CD1c-positive myeloid dendritic cell (primary cell): Measurements from ENCODE around the gene SPACDR.
A peak's percentile ranks its signal among the peaks of the same experiment; 100 is the strongest.
"Not testable (repeated sequence)": the region's sequence is repeated elsewhere in the genome, so short reads cannot be mapped to it uniquely, and the experiment has no call there.

Source experiments
- DNase-seq: peaks from one replicate; pipeline ENCODE4 v3.0.0-alpha.2; 2016; ENCODE audit errors: extremely low spot score

SPACDR gene

DNA sequence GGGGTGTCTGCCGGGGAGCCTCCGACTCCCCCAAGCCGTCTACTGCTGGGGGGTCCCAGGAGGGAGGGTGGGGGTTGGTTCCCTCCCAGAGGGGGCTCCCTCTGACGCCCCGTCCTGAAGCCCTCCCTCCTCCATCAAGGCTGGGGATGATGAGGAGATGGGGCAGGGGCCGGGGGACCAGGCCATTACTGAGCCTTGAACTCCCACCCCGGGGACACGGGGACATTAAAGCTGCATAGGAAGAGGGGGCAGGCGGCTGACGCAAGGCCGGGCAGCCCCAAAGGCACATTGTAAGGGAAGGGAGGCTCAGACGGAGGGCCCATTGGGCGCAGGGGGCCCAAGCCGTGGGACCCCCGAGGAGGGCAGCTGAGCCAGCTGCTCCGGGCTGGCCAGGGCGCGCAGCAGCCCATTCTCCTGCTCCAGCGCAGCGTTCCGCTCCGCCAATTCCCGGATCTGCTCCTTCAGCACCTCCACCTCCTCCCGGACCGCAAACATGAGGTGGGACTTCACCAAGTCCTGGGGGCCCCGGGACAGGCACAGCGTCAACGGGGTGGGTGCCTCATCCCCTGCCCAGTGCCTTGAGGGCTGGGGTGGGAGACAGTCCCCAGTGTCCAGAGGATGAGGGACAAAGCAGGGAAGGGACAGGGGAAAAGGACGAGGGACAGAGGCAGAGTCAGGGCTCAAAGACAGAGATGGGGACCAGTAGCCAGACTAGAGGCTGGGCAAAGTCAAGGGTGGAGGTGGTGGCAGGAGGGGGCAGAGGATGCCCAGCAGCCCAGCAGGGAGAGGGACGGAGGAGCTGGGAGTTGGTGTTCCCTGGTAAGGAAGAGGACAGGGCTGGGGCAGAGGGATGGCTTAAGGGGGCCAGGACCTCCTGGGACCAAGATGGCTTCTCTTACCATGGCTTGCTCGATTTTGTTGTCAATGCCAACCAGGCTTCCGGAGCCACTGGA is 2.9 kb upstream of the SPACDR start:
- no peak for DNase-seq

DNA sequence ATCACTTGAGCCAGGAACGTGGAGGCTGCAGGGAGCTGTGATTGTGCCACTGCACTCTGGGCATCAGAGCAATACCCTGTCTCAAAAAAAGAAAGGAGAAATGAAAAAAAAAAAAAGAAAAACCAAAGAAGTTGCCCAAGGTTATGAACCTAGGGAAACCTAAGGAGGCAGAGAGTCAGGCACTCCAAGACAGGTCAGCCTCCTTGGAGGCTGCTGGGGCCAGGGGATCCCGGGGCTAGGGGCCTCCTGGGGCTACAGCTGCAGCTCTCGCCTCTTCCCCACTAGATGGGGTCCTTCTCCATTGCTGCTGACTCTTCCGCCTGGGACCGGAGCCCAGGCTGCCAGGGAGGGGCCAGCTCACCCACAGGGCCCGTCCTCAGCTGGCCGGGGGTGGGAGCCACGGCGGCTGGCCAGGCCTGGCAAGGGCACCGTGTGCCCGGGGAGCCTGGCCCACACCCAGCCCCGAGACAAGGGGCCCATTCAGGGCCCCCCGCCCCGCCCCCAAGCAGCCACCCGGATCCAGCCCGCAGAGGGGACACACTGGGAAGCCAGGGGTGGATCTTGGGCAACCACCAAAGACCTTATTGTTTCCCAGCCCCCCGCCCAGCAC is 1.7 kb upstream of the SPACDR start:
- peak; percentile 58 for DNase-seq

DNA sequence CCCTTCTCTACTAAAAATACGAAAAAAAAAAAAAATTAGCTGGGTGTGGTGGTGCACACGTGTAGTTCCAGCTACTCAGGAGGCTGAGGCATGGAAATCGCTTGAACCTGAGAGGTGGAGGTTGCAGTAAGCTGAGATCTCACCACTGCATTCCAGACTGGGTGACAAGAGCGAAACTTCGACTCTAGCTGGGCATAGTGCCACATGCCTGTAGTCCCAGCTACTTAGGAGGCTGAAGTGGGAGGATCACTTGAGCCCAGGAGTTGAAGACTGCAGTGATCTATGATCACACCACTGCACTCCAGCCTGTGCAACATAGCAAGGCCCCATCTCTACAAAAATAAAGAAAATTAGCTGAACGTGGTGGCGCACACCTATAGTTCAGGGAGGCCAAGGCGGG is 1.2 kb upstream of the SPACDR start:
- DNase-seq, result no peak

DNA sequence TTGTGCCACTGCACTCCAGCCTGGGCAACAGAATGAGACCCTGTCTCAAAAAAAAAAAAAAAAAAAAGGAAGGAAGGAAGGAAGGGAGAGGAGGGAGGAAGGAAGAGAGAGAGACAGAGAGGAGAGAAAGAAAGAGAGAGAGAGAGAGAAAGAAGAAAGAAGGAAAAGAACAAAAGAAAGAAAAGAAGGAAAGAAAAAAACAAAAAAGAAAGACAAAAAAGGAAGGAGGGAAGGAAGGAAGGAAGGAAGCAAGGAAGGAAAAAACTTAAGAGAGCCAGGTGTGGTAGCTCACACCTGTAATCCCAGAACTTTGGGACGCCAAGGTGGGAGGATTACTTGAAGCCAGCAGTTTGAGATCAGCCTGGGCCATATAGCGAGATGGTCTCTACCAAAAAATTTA is 731 bp upstream of the SPACDR start:
- no peak for DNase-seq

DNA sequence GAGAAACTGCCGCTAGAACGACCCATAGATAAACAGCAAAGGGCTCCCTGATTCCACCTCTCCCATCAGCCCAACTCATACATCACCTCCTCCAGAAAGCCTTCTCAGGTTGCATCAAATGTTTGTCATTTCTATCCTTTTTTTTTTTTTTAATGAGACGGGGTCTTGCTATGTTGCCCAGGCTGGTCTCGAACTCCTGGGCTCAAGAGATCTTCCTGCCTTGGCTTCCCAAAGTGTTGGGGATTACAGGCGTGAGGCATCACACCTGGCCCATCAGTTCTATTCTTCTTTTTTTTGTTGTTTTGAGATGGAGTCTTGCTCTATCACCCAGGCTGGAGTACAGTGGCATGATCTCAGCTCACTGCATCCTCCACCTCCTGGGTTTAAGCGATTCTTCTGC is 7.0 kb downstream of the SPACDR start:
- DNase-seq, result no peak

DNA sequence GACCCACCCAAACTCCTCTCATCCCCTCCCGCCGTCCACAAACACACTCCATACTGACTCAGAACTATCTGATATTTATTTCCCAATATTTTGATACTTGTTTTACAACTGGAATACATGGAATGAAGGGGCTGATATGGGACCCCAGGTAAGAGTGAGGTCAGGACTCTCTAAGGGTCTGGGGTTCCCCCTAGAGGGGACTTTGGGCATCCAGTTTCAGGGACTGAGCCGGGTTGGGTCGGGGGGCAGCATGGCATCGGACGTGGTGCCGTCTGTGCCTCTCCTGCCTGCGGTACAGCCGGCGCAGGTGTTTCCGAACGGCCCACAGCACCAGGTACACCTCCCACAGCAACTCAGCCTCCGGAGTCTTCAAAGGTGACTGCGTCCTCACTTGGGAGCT is 7.5 kb downstream of the SPACDR start:
- no peak for DNase-seq

DNA sequence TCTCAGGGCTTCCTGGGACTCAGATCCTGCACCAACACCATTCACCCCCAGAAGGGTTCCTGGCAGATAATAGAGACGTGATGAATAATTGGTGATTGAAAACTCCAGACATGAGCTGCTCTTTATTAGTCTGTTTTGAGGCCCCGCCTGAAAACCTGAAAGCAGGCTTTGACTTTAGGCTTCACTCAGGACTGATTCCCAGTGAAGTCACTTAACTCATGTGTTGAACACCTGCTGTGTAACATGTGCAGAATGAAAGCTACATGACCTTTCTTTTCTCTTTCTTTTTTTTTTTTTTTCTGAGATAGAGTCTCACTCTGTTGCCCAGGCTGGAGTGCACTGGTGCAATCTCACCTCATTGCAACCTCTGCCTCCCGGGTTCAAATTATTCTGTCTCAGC is 8.9 kb downstream of the SPACDR start:
- DNase-seq, result no peak

DNA sequence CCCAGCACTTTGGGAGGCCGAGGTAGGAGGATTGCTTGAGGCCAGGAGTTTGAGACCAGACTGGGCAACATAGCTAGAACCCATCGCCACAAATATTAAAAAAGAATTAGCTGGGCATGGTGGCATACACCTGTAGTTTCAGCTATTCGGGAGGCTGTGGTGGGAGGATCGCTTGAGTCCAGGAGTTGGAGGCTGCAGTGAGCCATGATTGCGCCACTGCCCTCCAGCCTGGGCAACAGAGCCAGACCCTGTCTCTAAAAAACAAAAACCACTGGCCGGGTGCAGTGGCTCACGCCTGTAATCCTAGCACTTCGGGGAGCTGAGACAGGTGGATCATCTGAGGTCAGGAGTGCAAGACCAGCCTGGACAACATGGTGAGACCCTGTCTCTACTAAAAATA is 10.2 kb downstream of the SPACDR start:
- not testable (repeated sequence) for DNase-seq

DNA sequence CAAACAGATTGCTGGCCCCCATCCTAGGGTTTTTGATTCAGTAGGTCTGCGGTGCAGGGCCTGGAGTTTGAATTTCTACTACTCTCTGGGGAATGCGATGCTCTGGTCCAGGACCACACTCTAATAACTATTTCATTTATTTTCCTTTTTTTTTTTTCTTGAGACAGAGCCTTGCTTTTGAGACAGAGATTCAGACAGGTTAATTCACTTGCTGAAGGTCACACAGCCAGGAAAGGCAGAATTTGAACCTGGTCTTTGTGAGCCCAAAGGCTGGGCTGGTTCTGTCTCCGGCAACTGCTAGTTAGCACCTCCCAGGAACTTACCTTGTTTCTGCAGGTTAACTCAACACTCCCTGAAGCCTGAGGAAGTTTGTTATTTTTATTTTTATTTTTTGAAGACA is 11.5 kb downstream of the SPACDR start:
- no peak for DNase-seq

DNA sequence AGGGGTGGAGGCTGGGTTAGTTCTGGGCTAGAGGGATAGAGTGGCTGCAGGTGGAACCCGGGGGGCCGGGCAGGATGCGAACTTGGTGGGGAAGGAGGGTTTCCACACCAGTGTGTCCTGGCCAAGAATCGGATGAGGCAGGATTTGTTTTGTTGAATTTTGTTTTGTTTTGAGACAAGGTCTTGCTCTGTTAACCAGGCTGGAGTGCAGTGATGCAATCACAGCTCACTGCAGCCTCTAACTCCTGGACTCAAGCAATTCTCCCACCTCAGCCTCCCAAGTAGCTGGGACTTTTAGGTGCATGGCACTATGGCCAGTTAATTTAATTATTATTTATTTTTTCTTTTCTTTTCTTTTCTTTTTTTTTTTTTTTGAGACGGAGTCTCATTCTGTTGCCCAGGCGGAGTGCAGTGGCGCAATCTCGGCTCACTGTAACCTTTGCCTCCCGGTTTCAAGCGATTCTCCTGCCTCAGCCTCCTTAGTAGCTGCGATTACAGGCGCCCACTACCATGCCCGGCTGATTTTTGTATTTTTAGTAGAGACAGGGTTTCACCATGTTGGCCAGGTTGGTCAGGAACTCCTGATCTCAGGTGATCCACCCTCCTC is 14.8 kb downstream of the SPACDR start:
- no peak for DNase-seq

DNA sequence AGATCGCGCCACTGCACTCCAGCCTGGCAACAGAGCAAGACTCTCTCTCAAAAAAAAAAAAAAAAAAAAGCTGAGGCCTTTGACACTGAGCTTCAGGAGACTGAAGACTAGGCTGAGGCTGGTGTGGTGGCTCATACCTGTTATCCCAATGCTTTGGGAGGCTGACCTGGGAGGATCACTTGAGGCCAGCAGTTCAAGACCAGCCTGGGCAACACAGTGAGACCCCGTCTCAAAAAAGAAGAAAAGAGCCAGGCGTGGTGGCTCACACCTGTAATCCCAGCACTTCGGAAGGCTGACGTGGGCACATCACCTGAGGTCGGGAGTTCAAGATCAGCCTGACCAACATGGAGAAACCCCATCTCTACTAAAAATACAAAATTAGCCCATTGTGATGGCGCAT is 16.7 kb downstream of the SPACDR start:
- not testable (repeated sequence) for DNase-seq

DNA sequence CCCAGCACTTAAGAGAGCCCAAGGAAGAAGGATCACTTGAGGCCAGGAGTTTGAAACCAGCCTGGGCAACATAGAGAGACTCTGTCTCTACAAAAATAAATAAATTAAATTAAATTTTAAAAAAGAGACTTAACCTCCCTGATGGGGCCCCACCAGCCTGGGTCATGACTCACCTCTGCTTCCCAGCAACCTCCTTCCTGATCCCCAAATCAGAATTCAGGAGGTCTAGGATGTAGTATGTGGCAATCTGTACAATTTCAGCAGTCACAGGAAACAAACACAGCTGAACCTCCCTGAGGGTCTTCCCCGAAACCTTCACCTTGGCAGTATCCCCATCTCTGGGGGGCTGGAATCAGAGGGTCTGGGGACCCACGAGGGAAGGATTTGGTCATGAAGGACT is 18.0 kb downstream of the SPACDR start:
- DNase-seq, result no peak

DNA sequence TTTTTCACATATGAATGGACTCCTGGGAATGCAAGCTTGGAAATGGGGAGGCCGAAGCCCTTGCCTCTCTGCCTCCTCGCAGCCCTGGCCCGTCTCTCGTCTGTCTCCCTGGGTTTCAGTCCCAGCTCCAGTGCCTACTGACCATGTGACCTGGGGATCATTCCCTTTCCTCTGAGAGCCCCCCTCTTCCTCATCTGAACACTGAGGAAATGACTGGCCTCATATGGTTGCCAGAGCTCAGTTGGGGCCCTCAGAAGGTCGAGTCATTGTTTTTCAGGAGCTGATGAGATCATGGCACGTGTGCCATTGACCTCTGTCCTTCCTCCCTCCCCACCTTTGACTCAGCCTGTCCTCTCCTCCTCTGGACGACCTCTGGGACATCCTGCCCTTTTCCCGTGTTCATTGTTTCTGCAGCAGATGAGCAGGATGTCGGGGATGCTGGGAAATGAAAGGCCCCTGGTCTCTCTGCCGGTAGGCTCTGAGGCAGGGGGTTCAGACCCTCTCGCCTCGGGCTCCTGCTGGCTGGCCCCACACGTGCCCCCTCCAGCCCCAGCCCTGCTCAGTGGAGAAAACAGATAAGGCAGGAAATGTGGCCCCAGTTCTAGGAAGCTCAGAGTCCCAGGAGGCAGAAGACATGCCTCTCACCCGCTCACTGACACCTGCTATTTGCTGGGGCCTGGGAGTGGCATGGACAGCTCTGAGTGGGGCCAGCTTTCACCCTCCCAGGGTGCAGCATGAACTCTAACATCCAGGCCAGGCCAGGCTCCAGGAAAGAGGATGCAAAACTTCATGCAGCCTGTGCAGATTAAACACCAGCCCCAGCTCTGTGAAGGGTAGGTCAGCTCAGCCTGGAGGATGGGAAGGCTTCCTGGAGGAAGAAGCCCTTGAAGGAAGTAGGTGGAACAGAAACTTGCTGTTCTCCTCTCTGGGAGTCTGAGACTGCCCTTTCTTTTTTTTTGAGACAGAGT is 19.5 kb downstream of the SPACDR start:
- DNase-seq, result peak; percentile 79

DNA sequence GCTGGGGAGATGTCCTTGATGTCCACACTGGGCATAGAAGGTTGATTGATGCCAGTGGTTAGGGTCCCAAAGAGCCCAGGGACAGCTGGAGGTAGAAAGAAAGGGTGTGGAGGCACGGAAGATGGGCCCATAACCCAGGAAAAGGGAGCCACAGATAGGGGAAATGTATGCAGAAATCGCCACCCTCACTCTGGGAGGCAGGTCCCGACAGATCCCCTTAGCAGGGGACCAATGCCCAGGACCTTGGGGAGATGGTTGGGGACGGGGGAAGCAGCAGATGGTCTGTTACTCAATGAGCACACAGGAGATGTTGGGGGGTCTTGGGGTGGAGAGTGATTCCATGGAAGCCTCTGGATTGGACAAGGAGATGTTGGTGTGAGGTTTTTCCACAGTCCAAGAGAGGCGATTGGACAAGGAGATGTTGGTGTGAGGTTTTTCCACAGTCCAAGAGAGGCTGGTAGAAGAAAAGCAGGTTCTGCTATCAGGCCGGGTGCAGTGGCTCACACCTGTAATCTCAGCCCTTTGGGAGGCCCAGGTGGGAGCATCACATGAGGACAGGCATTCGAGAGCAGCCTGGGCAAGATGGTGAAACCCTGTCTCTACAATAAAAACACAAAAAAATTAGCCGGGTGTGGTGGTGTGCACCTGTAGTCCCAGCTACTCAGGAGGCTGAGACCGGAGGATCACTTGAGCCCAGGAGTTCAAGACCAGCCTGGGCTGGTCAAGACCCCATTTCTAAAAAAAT is 20.8 kb downstream of the SPACDR start:
- no peak for DNase-seq

DNA sequence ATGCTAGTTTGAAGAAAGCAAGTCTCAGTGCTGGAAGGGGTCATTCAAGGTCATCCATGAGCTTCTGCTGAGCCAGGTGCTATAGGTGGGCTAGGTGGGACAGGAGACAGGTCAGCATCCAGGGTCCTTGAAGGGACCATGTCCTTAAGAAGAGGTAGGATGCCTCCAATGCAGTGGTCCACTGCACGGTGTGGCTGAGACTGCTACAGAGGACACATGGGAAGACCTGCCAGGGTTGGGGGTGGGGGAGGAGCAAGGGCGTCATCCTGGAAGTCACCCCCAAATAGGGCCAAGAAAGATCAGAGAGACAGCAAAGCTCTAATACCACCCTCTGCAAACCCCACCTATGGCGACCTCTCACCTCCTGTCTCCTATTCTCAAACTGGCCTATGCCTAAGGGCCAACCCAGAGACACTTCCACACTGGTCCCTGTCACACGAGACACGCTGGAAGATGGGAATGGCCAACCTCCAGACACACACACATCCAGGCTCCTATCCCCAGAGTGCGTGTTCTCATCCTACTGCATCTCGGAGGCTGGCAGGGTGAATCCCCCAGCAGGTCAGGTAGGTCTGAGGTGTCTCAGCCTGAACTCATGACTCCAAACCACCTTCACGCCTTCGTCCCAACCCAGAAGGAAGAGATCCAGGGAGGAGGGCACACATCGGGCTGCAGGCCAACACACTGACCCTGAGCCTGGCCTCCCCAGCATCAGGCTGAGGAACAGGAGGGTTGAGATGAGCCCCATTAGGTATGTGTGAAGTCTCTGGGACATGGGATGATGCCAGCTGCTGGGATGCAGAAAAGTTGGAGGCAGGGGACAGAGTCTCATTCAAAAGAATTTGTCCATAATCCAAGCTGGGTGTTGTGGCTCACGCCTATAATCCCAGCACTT is 22.2 kb downstream of the SPACDR start:
- no peak for DNase-seq

DNA sequence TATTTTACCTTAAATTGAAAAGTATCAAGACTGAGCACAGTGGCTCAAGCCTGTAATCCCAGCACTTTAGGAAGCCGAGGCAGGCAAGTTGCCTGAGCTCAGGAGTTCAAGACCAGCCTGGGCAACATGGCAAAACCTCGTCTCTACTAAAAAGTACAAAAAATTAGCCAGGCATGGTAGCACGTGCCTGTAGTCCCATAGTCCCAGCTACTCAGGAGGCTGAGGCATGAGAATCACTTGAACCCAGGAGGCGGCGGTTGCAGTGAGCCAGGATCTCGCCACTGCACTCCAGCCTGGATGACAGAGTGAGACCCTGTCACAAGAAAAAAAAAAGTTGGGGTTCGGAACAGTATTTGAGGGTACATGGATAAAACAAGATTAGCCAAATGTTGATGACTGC is 24.8 kb downstream of the SPACDR start:
- not testable (repeated sequence) for DNase-seq

DNA sequence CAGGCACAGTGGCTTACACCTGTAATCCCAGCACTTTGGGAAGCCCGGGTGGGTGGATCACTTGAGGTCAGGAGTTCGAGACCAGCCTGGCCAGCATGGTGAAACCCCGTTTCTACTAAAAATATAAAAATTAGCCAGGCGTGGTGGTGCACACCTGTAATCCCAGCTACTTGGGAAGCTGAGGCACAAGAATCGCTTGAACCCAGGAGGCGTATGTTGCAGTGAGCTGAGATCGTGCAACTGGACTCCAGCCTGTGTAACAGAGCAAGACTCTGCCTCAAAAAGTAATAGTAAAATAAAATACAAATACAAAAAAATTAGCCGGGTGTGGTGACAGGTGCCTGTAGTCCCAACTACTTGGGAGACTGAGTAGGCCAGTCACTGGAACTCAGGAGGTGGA is 25.3 kb downstream of the SPACDR start:
- not testable (repeated sequence) for DNase-seq

DNA sequence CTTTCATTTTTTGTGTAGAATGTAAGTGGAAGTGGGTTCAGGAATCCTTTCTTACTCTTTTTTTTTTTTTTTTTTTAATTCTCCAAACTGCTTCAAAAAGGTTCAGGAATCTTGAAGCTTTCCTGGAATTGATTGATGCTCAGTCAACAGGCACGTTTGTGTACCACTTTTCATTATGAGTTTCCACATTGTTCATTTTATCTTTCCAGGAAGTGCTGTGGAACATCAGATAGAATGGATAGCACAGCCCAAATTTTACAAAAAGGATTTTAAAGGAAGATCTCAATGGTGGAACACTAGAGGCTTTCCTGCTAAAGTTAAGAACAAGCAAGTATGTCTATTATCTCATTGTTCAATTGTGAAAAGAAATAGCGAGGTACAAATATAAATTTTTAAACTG is 25.9 kb downstream of the SPACDR start:
- DNase-seq, result no peak

DNA sequence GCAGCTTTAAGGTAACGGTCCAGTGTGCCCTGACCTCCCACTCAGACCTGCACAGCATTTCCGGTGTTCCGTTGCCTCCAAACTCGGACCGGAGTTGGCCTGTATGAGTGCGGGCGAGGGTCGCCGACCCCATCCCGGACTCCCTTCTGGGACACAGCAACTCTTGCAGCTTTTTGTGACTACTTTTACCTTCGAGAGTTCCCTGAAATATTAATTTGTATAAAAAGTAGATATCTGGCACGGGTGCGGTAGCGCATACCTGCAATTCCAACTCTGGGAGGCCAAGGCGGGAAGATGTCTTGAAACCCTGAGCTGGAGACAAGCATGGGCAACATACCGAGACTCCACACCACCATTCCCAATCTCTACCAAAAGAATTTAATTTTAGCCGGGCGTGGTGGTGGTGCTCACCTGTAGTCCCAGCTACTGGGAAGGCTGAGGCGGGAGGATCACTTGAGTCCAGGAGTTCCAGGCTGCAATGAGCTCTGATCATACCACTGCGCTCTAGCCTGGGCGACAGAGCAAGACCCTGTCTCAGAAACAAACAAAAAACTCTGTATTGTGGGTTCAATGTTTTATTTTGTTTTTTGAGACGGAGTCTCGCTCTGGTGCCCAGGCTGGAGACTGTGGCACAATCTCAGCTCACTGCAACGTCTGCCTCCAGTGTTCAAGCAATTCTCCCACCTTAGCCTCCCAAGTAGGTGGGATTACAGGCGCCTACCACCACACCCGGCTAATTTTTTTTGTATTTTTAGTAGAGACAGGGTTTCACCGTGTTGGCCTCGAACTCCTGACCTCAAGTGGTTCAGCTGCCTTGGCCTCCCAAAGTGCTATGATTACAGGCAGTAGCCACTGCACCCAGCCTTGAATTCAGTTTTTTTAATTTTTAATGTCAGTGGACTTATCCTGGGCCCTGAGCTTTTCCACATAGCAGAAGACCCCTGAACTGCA is 26.6 kb downstream of the SPACDR start:
- no peak for DNase-seq
